ENCODE measurements around the gene CCL16.
"Not testable (repeated sequence)": the region's sequence is repeated elsewhere in the genome, so short reads cannot be mapped to it uniquely, and the experiment has no call there.

The CCL16 gene

DNA sequence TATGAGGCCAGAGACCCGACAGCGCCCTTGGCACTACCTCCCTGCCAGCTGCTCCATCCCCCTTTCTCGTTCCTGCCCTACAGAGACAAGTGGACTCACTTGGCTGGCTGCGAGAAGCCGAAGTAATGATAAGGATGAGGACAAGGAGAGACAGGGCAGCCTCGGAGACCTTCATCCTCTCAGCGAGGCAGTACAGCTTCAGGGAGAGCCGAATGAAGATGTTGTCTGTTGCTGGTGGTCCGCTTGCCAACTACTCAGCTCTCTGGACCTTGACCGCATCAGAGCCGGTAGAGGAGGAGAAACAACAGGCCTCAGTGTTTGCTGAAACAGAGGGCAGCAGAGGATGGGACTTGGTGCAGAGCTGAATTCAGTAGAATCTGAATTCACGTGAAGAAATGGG lies at the start of gene CCL16:
Gene CCL16, minus strand, starts transcription at position 252 of the 400 bp plus-strand sequence. Its CDS starts 77 bp downstream, at position 175.
- DNase-seq (ENCODE audit: low read depth): no peak

GRCh38 chr17:36030956-36031355 lies 49.7 kb upstream of the CCL16 start:
- DNase-seq (ENCODE audit: low read depth): no peak

GRCh38 chr17:36027761-36028160 lies 46.5 kb upstream of the CCL16 start:
- no peak for DNase-seq (ENCODE audit: low read depth)

DNA sequence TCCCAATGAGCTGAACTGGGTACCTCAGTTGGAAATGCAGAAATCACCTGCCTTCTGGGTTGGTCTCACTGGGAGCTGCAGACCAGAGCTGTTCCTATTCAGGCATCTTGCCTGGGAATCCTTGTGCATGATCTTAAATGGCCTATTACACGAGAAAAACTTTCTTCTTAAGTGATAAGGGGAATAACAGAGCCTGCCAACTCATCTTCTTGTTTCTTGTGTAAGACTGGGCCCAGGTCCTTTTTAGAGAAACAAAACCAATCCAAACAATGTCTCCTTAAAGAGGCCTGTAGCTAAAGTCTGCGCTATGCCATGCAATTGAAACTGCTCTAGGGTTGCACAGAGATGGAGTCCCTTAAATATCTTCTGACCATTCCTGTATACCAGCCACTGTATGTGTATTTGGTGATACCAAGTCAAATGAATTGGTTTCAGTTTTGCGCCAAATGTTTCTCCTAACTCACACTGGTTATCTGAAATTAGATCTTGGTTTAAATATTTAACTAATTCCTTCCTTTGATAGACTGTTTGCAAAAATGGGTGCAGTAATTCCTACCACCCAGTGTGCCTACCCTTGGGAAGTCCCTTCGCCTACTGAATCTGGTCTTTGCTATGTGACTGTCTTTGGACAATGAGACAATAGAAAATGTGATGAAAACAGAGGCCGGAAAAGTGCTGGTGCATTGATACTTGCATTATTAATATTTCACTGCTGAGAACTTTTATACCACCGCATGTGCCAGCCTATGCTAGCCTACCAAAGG lies 43.0 kb upstream of the CCL16 start:
- DNase-seq (ENCODE audit: low read depth): no peak

GRCh38 chr17:36019423-36019822 lies 38.1 kb upstream of the CCL16 start:
- DNase-seq (ENCODE audit: low read depth): no peak

- DNase-seq (ENCODE audit: low read depth): no peak
These were observed 36.5 kb upstream of the CCL16 start, which contains the start of gene CCL23 for GRCh38 chr17:36017799-36018198. Gene CCL23 (minus strand): TSS chr17:36017972. CDS start chr17:36017897, 75 bp downstream.

DNA sequence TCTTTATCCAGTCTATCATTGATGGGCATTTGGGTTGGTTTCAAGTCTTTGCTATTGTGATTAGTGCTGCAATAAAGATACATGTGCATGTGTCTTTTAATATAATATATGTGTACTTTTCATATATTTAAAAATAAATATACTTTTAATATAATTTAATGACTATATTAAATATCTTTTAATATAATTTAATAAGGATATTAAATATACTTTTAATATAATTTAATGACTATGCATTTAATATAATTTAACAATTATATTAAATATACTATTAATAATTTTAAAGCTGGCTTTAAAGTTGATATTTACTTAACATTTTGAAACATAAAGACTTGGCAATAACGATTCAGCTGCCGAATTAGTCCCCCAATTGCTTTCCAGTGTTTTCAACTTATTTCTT lies 35.3 kb upstream of the CCL16 start:
- no peak for DNase-seq (ENCODE audit: low read depth)

DNA sequence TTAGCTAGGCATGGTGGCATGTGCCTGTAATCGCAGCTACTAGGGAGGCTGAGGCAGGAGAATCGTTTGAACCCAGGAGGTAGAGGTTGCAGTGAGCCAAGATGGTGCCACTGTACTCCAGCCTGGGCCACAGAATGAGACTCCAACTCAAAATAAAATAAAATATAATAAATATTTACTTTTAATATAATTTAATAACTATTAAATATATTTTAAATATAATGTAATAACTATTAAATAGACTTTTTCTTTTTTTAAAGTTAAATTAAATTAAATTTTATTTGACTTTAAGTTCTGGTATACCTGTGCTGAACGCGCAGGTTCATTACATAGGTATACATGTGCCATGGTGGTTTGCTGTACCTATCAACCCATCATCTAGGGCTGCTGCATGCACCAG lies 34.6 kb upstream of the CCL16 start:
- not testable (repeated sequence) for DNase-seq (ENCODE audit: low read depth)

DNA sequence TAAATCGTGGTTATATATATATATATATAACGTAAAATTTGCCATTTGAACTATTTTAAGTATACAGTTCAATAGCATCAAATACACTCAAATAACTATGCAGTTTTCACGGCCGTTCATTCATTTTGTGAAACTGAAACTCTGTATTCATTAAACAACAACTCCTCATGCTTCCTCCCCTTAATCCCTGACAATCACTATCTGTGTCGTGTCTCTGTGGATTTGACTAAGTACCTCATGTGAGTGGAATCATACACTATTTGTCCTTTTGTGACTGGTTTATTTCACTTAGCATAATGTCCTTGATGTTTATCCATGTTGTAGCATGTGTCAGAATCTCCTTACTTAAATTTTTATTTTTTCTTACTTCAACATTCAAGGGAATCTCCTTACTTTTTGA lies 33.6 kb upstream of the CCL16 start:
- no peak for DNase-seq (ENCODE audit: low read depth)

DNA sequence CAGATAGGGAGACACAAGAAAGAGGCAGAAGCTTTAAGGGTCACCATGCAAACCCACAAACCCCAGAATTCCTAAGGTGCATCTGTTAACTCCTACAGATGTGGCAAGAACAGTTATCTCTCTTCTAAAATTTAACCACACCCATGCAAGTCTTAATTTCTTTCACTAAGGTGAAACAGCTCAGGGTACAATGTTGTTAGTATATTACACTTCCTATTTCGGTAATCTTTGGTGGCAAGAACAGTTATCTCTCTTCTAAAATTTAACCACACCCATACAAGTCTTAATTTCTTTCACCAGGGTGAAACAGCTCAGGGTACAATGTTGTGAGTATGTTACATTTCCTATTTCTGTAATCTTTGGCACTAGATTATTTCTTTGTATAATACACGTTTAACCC lies 29.9 kb upstream of the CCL16 start:
- DNase-seq (ENCODE audit: low read depth): no peak

DNA sequence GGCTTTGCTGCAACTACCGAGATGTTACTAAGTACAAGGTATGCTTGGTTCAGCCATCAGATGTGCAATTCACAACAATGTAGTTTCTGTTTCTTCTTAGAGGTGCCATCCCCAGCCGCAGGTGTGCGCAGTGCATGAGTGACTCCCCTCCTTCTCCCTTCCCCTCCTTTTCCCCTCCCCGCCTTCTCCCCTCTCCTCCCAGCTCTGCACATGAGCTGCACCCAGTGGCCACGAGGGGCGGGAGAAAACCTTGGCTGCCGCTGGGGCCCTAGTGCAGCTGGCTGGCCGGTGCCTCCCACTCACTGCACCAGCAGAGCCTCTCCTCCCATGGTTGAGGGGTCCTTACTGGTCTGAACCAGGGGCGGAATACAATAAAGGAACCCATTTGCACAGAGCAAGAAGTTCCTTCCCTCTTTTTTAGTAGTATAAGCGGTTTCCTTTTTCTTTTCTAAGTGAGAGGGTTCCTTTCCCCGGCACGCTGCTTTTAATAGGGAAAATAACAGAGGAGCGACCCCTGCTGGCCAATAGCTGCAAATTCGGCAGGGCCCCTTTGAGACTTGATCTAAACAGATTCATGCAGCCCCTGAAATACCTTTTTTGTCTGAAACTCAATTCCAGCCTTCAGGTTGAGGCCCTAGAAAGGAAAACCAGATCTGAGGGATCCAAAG lies 27.8 kb upstream of the CCL16 start:
- DNase-seq (ENCODE audit: low read depth): peak; percentile 6

DNA sequence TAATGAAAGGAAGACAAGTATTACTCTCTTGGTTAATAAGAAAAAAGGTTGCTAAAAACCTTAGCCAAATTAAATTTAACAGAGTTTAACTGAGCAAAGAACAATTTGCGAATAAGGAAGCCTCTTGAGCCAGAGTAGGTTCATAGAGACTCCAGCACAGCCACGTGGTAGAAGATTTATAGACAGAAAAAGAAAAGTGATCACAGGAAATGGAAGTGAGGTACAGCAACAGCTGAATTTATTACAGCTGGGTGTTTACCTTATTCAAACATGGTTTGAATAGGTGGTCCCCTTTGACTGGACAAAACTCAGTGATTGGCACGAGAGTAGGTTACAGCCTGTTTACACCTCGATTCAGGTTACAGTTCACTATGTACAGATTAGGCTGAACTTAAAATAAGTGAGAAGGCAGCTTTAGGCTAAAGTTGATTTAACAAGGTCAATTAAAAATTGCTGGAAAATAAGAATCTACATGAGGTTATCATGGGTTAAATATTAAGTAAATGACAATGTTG lies 23.4 kb upstream of the CCL16 start:
- no peak for DNase-seq (ENCODE audit: low read depth)

DNA sequence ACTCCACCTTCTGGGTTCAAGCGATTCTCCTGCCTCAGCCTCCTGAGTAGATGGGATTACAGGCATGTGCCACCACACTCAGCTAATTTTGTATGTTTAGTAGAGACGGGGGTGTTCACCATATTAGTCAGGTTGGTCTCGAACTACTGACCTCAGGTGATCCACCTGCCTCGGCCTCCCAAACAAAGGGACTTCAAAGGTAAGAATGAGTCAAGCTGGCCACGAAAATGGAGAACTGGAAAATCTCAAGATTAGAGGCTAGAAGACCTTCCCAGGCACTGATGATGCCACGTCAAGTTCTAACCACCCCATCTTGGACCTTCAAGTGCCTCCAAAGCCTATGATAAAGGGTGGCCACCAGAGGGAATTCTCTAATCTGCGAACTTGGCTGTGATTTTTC lies 21.3 kb upstream of the CCL16 start:
- no peak for DNase-seq (ENCODE audit: low read depth)

DNA sequence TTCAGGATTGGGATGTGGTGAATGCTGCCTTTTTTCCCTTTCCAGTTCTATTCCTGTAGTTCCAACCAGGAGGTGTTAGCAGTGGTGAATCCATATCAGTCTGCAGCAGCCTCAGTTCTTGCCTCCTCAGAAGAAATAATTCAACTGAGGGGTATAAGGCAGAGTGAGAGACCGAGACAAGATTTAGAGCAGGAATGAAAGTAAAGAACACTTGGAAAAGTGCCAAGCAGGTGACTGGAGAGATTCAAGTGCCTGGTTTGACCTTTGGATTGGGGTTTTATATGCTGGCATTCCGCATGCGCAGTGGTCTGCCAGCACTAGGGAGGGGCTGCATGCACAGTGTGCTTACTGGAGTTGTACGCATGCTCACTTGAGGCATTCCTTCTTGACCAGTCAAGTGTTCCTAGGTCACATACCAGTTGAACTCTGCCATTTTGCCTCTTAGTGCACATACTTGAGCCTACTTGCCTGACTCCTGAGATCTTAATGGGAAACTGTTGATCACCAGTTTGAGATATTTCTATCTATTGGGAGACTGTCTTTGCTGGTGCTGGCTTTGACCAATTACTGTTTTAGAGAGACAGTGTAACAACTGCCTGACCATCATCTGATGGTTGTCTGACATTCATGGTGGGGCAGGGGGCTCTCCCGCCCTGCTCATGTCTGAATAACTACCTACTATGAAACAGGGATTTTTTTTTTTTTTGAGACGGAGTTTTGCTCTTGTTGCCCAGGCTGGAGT lies 20.7 kb upstream of the CCL16 start:
- no peak for DNase-seq (ENCODE audit: low read depth)

- DNase-seq (ENCODE audit: low read depth): no peak
These were observed 19.9 kb upstream of the CCL16 start, which contains the start of gene CCL15 for GRCh38 chr17:36001110-36001771. Gene CCL15 (minus strand): TSS chr17:36001553. CDS start chr17:36001492, 61 bp downstream.

- DNase-seq (ENCODE audit: low read depth): no peak
These were observed 19.4 kb upstream of the CCL16 start for GRCh38 chr17:36000732-36001109.

- DNase-seq (ENCODE audit: low read depth): no peak
These were observed 17.5 kb upstream of the CCL16 start for GRCh38 chr17:35998756-35999155.

DNA sequence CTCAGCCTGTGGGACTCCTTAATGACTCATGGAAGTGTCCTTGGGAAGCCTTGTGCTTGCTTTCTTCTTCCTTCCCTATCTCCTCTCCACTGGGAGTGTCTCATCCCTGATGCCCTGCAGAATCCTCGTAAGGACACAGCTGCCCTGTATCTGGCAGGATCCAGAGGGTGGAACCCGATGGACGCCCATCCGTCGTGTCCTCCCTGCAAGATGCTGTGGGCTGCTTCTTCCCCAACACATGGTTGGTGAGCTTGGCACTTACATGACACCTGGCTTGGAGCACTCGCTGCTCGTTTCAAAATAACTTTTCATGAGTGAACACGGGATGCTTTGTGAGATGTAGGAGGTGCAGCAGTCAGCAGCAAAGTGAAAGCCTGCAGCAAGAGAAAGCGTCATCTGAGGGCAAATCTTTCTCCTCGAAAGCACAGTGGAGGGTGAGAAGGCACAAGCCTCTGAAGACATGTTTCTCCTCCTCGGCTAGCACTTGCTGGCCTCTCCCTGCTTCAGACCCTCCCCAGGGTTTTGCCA lies 16.8 kb upstream of the CCL16 start:
- no peak for DNase-seq (ENCODE audit: low read depth)

DNA sequence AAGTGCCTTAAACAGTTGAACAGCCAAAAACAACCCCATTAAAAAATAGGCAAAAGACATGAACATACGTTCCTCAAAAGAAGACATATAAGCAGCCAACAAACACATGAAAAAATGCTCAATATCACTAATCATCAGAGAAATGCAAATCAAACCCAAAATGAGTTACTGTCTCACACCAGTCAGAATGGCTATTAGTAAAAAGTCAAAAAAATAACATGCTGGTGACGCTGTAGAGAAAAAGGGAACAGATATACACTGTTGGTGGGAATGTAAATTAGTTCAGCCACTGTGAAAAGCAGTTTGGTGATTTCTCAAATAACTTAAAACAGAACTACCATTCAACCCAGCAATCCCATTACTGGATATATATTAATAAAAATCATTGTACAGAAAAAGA lies 14.0 kb upstream of the CCL16 start:
- DNase-seq (ENCODE audit: low read depth): not testable (repeated sequence)

DNA sequence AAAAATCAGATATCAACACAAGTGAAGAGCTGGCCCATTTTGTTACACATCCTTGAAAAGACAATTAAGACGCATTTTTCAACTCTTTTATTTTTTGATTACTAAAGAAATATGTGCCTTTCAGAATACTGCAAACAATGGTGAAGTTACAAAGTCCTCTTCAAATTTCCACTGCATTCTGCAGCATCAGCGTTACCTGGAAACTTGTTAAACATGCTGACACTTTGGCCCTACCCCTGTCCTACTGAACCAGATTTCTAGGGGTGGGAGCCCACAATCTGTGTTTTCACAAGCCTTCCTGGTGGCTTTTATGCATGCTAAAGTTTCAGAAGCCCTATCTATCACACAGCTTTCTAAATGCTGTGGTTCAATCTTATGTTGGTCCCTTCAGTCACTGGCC lies 9.8 kb upstream of the CCL16 start:
- DNase-seq (ENCODE audit: low read depth): no peak

GRCh38 chr17:35988164-35988563 lies 6.9 kb upstream of the CCL16 start:
- DNase-seq (ENCODE audit: low read depth): no peak

- DNase-seq (ENCODE audit: low read depth): no peak
These were observed 5.3 kb upstream of the CCL16 start, which contains the start of gene CCL14 for GRCh38 chr17:35986643-35987042. Gene CCL14 (minus strand): TSS chr17:35986729. CDS start chr17:35986649, 80 bp downstream.
